Measurements from ENCODE around the gene GSN.
A peak's percentile ranks its signal among the peaks of the same experiment; 100 is the strongest.

The GSN gene

DNA sequence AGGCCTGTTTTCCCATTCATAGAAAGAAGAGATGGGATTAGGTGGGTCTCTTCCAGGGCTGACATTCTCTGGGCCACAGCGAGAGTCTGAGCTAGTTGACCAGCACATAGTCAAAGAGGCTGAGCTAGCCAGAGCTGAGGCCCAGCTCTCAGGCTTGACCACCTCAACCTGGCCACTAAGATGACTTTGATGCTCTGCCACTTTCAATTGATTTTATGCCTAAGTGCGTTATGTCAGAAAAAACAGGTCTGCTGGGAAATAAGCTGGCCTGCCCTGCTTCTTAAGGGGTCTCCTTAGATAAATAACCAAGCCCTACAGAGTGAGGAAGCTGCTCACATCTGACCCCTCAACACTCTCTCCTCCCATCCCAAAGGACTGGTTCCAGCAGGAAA is 46.3 kb upstream of the GSN start:
- H3K4me2 ChIP-seq, result no peak overlapping the region
- no peak overlapping the region for H3K4me3 ChIP-seq (IDR thresholded peaks at IDR 0.05; ENCODE audit: insufficient read depth, low read depth, low read length)
- H3K27ac ChIP-seq, result no peak overlapping the region

DNA sequence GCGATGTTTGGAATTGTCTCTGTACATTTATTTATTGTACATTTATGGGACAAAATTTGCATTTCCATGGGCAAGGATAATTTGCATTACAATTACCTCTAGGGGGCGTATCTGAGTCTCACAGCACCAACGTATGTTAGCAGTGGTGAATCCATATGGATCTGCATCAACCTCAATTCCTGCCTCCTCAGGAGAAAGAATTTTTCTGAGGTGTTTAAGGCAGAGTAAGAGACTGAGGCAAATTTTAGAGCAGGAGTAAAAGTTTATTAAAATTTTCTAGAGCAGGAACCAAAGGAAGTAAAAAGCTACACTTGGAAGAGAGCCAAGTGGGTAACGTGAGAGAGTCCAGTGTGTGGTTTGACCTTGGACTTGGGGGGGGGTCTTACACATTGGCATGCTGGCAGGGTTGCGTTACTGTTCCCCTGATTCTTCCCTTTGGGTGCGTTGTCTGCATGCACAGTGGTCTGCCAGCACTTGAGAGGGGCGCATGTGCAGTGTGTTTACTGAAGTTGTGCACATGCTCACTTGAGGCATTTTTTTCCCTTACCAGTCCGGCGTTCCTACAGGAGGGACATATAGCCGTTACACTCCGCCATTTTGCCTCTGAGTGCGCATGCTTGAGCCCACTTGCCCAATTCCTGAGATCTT is 45.3 kb upstream of the GSN start:
- TF ChIP-seq CTCF (conservative IDR thresholded peaks at IDR 0.05; ENCODE audit: low read depth, low read length), result peak; percentile 88
- Histone ChIP-seq H3K4me2 (no peak overlapping the region), H3K79me2 (ENCODE audit: insufficient read depth, low read depth) (no peaks in the 10 kb centered on the region), H3K4me3 (IDR thresholded peaks at IDR 0.05; ENCODE audit: insufficient read depth, low read depth, low read length) (no peak overlapping the region), H3K27ac (no peak overlapping the region), H2AFZ (ENCODE audit: low read depth) (no peak overlapping the region), H4K20me1 (ENCODE audit: insufficient read depth) (no peaks in the 10 kb centered on the region), H3K36me3 (ENCODE audit: insufficient read depth) (no peaks in the 10 kb centered on the region), H3K27me3 (ENCODE audit: insufficient read depth, low read depth) (no peaks in the 10 kb centered on the region), H3K4me1 (ENCODE audit: low read depth, poor library complexity, severe bottlenecking) (no peaks in the 10 kb centered on the region), H3K9ac (no peak overlapping the region)

More for the DNA sequence above, 46.3 kb upstream of the GSN start:
- Histone ChIP-seq H4K20me1 (ENCODE audit: insufficient read depth) (no peaks in the 10 kb centered on the region), H3K4me1 (ENCODE audit: low read depth, poor library complexity, severe bottlenecking) (no peaks in the 10 kb centered on the region), H3K9ac (no peak overlapping the region), H3K79me2 (ENCODE audit: insufficient read depth, low read depth) (no peaks in the 10 kb centered on the region), H2AFZ (ENCODE audit: low read depth) (no peak overlapping the region), H3K27me3 (ENCODE audit: insufficient read depth, low read depth) (no peaks in the 10 kb centered on the region), H3K36me3 (ENCODE audit: insufficient read depth) (no peaks in the 10 kb centered on the region)
- no peak for TF ChIP-seq CTCF (conservative IDR thresholded peaks at IDR 0.05; ENCODE audit: low read depth, low read length)

DNA sequence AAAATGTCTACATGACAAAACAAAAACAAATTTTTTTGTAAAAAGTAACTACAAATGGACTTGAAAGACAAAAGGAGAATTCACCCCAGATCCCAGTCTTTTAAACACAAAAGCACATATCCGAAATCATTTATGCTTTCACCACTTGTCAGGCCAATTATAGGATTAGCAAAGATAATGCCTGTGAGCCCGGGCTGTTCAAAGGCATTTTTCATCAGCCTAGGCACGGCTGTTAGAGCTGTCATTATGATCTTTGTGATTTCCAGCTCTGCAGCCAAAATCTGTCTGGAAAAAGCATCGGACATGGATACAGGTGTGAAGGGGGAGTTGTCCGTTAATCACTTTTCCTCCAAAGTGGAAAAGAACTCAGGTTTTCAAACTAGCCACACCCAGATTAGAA is 42.7 kb upstream of the GSN start:
- H3K27ac ChIP-seq, result no peak overlapping the region
- H3K9ac ChIP-seq, result no peak overlapping the region
- no peak overlapping the region for H3K4me2 ChIP-seq
- no peaks in the 10 kb centered on the region for H3K27me3 ChIP-seq (ENCODE audit: insufficient read depth, low read depth)
- no peak overlapping the region for H3K4me3 ChIP-seq (IDR thresholded peaks at IDR 0.05; ENCODE audit: insufficient read depth, low read depth, low read length)
- no peaks in the 10 kb centered on the region for H3K79me2 ChIP-seq (ENCODE audit: insufficient read depth, low read depth)
- no peaks in the 10 kb centered on the region for H3K36me3 ChIP-seq (ENCODE audit: insufficient read depth)
- no peaks in the 10 kb centered on the region for H3K4me1 ChIP-seq (ENCODE audit: low read depth, poor library complexity, severe bottlenecking)
- no peak overlapping the region for H2AFZ ChIP-seq (ENCODE audit: low read depth)
- H4K20me1 ChIP-seq (ENCODE audit: insufficient read depth), result no peaks in the 10 kb centered on the region
- no peak for TF ChIP-seq CTCF (conservative IDR thresholded peaks at IDR 0.05; ENCODE audit: low read depth, low read length)

GRCh38 chr9:121226175-121226574 is 41.8 kb upstream of the GSN start:
- Histone ChIP-seq H3K27me3 (ENCODE audit: insufficient read depth, low read depth) (no peaks in the 10 kb centered on the region), H3K36me3 (ENCODE audit: insufficient read depth) (no peaks in the 10 kb centered on the region), H3K9ac (no peak overlapping the region), H3K4me2 (no peak overlapping the region), H3K4me1 (ENCODE audit: low read depth, poor library complexity, severe bottlenecking) (no peaks in the 10 kb centered on the region), H3K4me3 (IDR thresholded peaks at IDR 0.05; ENCODE audit: insufficient read depth, low read depth, low read length) (no peak overlapping the region), H3K27ac (no peak overlapping the region), H4K20me1 (ENCODE audit: insufficient read depth) (no peaks in the 10 kb centered on the region), H2AFZ (ENCODE audit: low read depth) (no peak overlapping the region), H3K79me2 (ENCODE audit: insufficient read depth, low read depth) (no peaks in the 10 kb centered on the region)
- TF ChIP-seq CTCF (conservative IDR thresholded peaks at IDR 0.05; ENCODE audit: low read depth, low read length), result no peak

All from KMS-11 (cell line).